Neural progenitor cell (in vitro differentiated cells): Measurements from ENCODE around the gene STARD10.

ENCODE experiments used
- CTCF ChIP-seq: fragments of 200-600 bp; sonication (generic); IDR thresholded peaks from 2 replicates; pipeline ENCODE4 v1.5.1; 2017; ENCODE audit warnings: antibody characterized with exemption, mild to moderate bottlenecking
- EZH2 ChIP-seq: fragments of 200-600 bp; sonication (generic); IDR thresholded peaks from 2 replicates; pipeline ENCODE4 v1.6.1; 2017; ENCODE audit warnings: antibody characterized with exemption, mild to moderate bottlenecking, moderate library complexity
- EZH2phosphoT487 ChIP-seq: fragments of 200-600 bp; sonication (generic); IDR thresholded peaks from 2 replicates; pipeline ENCODE4 v1.6.1; 2017; ENCODE audit warnings: antibody characterized with exemption

GRCh38 chr11:72780296-72781062 lies 13.4 kb downstream of the STARD10 start:
- TF ChIP-seq CTCF (no peak), EZH2 (no peak), EZH2phosphoT487 (no peak)
